PC-3 (cell line): ENCODE results near the gene VPS18.

ENCODE experiments used
- EZH2 ChIP-seq: fragments of 300-600 bp; sonication (generic); IDR thresholded peaks from one replicate; pipeline ENCODE4 v1.6.1; 2017; ENCODE audit warnings: antibody characterized with exemption, mild to moderate bottlenecking, low read length; ENCODE audit not compliant: unreplicated experiment
- TF ChIP-seq, protein P1 (sequence below): fragments of 300-600 bp; sonication (generic); conservative IDR thresholded peaks from 2 replicates; pipeline ENCODE4 v1.5.1; 2017; ENCODE audit warnings: antibody characterized with exemption, low read depth, mild to moderate bottlenecking, low read length

DNA sequence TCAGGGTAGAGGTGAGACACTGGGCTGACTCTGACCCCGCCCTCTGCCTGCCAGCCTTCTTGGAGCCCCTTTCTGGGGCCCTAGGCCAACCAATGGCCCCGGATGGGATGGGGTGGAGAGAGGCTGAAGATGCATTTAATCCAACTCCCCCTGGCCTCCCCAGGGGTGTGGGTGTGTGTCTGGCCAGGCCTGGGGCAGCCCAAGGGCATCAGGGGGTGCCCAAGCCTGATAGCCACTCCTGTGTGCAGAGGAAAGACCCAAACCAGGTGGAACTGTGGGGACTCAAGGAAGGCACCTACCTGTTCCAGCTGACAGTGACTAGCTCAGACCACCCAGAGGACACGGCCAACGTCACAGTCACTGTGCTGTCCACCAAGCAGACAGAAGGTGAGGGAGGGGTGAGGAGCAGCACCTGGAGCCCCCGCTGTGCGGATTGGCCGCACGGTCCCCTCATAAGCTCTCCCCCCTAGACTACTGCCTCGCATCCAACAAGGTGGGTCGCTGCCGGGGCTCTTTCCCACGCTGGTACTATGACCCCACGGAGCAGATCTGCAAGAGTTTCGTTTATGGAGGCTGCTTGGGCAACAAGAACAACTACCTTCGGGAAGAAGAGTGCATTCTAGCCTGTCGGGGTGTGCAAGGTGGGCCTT is 40.9 kb upstream of the VPS18 start:
- TF ChIP-seq EZH2: no peak
- TF ChIP-seq, protein P1, sequence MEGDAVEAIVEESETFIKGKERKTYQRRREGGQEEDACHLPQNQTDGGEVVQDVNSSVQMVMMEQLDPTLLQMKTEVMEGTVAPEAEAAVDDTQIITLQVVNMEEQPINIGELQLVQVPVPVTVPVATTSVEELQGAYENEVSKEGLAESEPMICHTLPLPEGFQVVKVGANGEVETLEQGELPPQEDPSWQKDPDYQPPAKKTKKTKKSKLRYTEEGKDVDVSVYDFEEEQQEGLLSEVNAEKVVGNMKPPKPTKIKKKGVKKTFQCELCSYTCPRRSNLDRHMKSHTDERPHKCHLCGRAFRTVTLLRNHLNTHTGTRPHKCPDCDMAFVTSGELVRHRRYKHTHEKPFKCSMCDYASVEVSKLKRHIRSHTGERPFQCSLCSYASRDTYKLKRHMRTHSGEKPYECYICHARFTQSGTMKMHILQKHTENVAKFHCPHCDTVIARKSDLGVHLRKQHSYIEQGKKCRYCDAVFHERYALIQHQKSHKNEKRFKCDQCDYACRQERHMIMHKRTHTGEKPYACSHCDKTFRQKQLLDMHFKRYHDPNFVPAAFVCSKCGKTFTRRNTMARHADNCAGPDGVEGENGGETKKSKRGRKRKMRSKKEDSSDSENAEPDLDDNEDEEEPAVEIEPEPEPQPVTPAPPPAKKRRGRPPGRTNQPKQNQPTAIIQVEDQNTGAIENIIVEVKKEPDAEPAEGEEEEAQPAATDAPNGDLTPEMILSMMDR: no peak
